Thymus (tissue), 11 donors: ENCODE results near the gene PLXNA4. TPM values are rescaled to one million over a fixed set of nuclear protein-coding genes. Genes with fewer than 3 reads are reported as not detected.
"Not testable (repeated sequence)": the region's sequence is repeated elsewhere in the genome, so short reads cannot be mapped to it uniquely, and the experiment has no call there.

Source experiments
- DNase-seq, 9 donors: peaks; one replicate each; pipeline ENCODE4 v3.0.0-alpha.2; 2013; ENCODE audit warnings: low spot score in 9 of 9, low read depth in 6 of 9, missing footprints in 1 of 9
- H3K27ac ChIP-seq, 2 donors: one replicate each; pipeline ENCODE4 v1.5.1; 2013; ENCODE audit warnings: control low read depth in 1 of 2, low read depth in 1 of 2, low read length in 1 of 2, mild to moderate bottlenecking in 1 of 2, moderate library complexity in 1 of 2
- H3K27me3 ChIP-seq, 2 donors: one replicate each; pipeline ENCODE4 v1.5.1; 2013; ENCODE audit warnings: low read length in 1 of 2; ENCODE audit not compliant: control insufficient read depth in 2 of 2, insufficient read depth in 1 of 2
- H3K36me3 ChIP-seq, 2 donors: one replicate each; pipeline ENCODE4 v1.5.1; 2013; ENCODE audit warnings: low read length in 1 of 2, mild to moderate bottlenecking in 1 of 2, moderate library complexity in 1 of 2; ENCODE audit not compliant: control insufficient read depth in 2 of 2, insufficient read depth in 2 of 2
- H3K4me1 ChIP-seq, 2 donors: one replicate each; pipeline ENCODE4 v1.5.1; 2013; ENCODE audit warnings: low read length in 2 of 2; ENCODE audit not compliant: control insufficient read depth in 2 of 2, insufficient read depth in 2 of 2
- H3K4me3 ChIP-seq, 2 donors: one replicate each; pipeline ENCODE4 v1.5.1; 2013; ENCODE audit warnings: low read length in 2 of 2, control low read depth in 1 of 2, mild to moderate bottlenecking in 1 of 2
- H3K9me3 ChIP-seq, 2 donors: one replicate each; pipeline ENCODE4 v1.5.1; 2013; ENCODE audit warnings: low read length in 1 of 2, mild to moderate bottlenecking in 1 of 2; ENCODE audit not compliant: control insufficient read depth in 2 of 2, insufficient read depth in 1 of 2
- WGBS: extraction: QIAGEN DNeasy Blood & Tissue Kit; methylation state at CpG from one replicate; pipeline ENCODE4 v1.1.7; 2013; 5-methylcytosine and 5-hydroxymethylcytosine counted together
- polyA plus RNA-seq: library from polyadenylated mRNA; stranded (reverse); fragments of 200-250 nt; gene quantifications from one replicate; pipeline ENCODE4 v1.2.3, GENCODE V29; 2013
- total RNA-seq: library from RNA; stranded (reverse); fragments of 120-200 nt; gene quantifications from one replicate; pipeline ENCODE4 v1.2.4, GENCODE V29; 2013
- donor health status: healthy.

The PLXNA4 gene
- total and polyA plus RNA-seq, 2 donors: 0.21 to 0.66 TPM

DNA sequence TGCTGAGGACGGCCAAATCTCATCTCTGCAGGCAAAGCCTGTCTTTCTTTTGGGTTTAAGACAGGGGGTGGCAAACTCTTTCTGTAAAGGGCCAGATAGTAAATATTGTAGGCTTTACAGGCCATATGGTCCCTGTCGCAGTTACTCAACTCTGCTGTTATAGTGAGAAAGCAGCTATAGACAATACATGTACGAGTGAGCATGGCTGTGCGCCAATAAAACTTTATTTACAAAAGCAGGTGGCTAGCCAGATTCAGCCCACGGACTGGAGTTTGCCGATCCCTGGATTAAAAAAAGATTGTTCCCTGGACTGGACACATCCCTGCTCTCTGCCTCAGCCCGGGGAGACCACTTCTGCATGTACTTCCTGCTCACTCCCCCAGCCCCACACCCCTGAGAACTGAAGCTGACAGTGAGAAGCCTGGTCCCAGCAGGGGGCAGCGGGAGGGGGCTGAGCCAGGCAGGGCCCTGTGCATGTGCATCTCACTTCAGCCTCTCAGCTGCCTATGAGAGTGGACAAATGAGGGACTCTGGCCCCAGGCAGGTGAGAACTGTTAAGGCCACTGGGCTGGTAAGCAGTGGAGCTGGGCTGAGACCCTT is 392.4 kb downstream of the PLXNA4 start:
- WGBS: 80% methylated on average over 8 of the region's 8 CpGs
- Histone ChIP-seq H3K4me1 (no peaks in the 10 kb centered on the region), H3K36me3 (no peaks in the 10 kb centered on the region), H3K9me3 (peaks cover 2 to 14% of the 10 kb centered on the region in 2 donors), H3K27me3 (no peaks in the 10 kb centered on the region), H3K27ac (no peak overlapping the region), H3K4me3 (no peak overlapping the region)
- no peak for DNase-seq

DNA sequence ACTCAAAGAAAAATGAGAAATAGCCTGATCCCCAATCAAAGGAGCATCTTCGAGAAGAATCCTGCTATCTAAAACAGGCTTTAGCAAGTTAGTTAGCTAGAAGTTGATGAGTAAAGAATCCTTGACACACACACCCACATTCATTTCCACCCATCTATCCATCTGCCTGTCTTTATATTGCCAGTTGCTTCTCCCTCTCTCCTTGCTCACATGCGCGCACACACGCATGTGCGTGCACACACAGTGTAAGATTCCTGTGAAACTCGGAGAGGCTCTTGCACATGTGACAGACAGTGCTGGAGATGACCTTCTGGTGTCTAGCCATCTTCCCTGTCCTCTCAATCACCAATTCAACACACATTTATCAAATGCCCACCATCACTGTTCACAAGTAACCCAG is 393.3 kb downstream of the PLXNA4 start:
- no peak for DNase-seq
- Histone ChIP-seq H3K4me1 (no peaks in the 10 kb centered on the region), H3K27me3 (no peaks in the 10 kb centered on the region), H3K9me3 (peaks cover 2 to 14% of the 10 kb centered on the region in 2 donors), H3K27ac (no peak overlapping the region), H3K36me3 (no peaks in the 10 kb centered on the region), H3K4me3 (no peak overlapping the region)
- 97% methylated on average over 6 of the region's 6 CpGs for WGBS

DNA sequence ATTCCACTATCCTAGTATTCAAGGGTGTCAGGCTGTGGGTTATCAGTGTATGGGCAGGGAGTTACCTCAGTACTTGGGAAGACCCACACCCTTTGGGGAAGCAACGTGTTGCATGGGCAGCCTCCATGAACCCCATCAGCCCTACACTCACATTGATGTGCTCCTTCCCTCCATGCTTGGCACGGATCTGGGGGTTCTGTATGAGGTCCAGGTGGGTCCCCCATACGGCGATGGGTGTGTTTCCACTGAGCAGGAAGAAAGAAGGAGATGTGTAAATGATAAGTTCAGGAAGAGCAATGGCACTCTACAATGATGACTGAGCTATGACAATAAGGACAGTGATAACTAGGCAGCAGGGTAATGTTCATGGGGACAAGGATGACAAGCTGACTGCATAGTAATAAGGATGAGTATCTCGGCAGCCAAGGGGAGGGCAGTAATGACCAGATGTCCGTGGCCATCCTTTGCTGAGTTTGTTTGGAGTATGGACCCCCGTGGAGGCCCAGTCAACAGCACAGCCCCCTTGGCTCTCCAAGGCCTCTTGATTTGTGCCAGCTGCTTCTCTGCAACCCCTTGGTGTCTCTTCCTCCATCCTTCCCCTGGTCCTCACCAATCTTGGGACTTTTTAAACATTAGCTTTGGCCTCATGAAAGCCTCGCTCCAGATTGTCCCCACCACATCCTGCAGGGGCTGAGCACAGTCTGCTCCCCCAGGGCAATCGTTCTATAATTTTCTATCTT is 394.2 kb downstream of the PLXNA4 start:
- H3K27ac ChIP-seq: no peak overlapping the region
- 88% methylated on average over 9 of the region's 9 CpGs for WGBS
- peaks cover 0 to 9% of the 10 kb centered on the region in 2 donors for H3K9me3 ChIP-seq
- no peaks in the 10 kb centered on the region for H3K36me3 ChIP-seq
- no peaks in the 10 kb centered on the region for H3K4me1 ChIP-seq
- DNase-seq: no peak
- no peak overlapping the region for H3K4me3 ChIP-seq
- H3K27me3 ChIP-seq: no peaks in the 10 kb centered on the region

DNA sequence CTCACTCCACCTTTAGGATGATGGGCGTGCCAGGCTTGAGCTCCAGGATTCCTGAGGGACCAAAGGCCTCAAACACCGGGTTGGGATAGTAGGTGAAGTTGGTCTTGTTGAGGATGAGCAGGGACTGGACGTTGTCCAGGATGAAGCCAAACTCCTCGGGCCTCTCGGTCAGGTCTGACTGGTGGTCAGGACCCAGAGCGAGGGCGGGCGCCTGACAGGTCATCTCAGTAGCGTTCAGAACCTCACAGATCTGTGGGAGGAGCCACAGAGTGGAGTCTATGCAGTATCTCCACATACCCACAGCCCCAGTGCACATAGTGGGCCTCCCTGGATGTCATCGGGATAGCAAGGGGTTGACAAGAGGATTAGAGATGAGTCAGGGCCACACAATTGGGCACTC is 394.9 kb downstream of the PLXNA4 start:
- H3K27ac ChIP-seq: no peak overlapping the region
- H3K4me1 ChIP-seq: no peaks in the 10 kb centered on the region
- no peaks in the 10 kb centered on the region for H3K27me3 ChIP-seq
- H3K36me3 ChIP-seq: no peaks in the 10 kb centered on the region
- no peak for DNase-seq
- WGBS: 90% methylated on average over 10 of the region's 10 CpGs
- H3K4me3 ChIP-seq: no peak overlapping the region
- peaks cover 0 to 9% of the 10 kb centered on the region in 2 donors for H3K9me3 ChIP-seq

DNA sequence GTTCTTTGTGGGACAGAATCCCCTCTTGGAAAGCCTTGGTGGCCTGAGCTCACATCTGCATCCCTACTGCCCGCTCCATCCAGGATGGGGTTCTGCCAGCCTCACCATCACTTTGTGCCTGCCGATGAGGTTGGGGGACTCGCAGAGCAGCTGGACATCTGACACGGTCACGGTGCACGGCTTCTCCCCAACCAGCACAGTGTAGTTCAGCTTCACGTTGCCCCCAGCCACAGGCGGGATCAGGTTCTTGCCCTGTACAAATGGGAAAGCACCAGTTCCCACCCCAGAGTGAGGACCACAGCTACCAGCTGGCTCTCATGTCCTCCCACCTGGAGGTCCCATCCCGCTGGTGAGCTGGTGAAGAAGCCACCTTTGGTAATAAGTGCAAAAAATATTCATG is 395.8 kb downstream of the PLXNA4 start:
- Histone ChIP-seq H3K9me3 (peaks cover 0 to 5% of the 10 kb centered on the region in 2 donors), H3K27me3 (no peaks in the 10 kb centered on the region), H3K4me1 (no peaks in the 10 kb centered on the region), H3K27ac (no peak overlapping the region), H3K36me3 (no peaks in the 10 kb centered on the region), H3K4me3 (no peak overlapping the region)
- DNase-seq: no peak
- WGBS: 92% methylated on average over 9 of the region's 9 CpGs

DNA sequence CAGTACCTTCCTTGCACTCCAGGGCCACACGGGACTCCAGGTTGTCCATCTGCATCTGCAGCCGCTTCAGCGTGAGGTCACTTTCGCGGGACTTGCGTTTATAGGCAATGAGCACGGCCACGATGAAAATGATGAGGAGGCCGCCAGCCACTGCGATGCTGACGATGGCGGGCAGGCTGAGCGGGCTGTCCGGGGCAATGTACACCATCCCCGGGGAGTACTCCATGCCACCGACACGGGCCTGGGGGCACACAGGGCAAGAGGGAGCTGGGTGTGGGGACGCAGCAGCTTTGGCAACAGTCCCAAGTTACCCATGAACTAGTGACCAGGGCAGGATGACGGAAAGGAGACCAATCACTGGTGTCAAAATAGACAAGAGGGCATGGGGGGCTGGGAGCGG is 396.6 kb downstream of the PLXNA4 start:
- 96% methylated on average over 20 of the region's 20 CpGs for WGBS
- no peak for DNase-seq
- no peaks in the 10 kb centered on the region for H3K27me3 ChIP-seq

DNA sequence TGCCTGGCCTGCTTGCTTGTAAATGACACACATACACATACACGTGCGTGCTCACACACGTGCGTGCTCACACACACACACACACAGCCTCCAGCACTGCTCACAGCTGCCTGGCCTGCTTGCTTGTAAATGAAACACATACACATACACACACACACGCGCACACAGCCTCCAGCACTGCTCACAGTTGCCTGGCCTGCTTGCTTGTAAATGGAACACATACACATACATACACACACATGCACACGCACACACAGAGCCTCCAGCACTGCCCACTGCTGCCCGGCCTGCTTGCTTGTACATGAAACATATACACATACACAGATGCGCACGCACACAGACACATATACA is 397.2 kb downstream of the PLXNA4 start:
- no peak for DNase-seq
- Histone ChIP-seq H3K9me3 (peaks cover 0 to 5% of the 10 kb centered on the region in 2 donors), H3K36me3 (no peaks in the 10 kb centered on the region), H3K4me1 (no peaks in the 10 kb centered on the region), H3K27ac (no peak overlapping the region), H3K27me3 (no peaks in the 10 kb centered on the region), H3K4me3 (no peak overlapping the region)
- 75% methylated on average over 10 of the region's 10 CpGs for WGBS

More for the DNA sequence above, 396.6 kb downstream of the PLXNA4 start:
- Histone ChIP-seq H3K4me3 (no peak overlapping the region), H3K36me3 (no peaks in the 10 kb centered on the region), H3K4me1 (no peaks in the 10 kb centered on the region), H3K27ac (no peak overlapping the region), H3K9me3 (peaks cover 0 to 5% of the 10 kb centered on the region in 2 donors)

DNA sequence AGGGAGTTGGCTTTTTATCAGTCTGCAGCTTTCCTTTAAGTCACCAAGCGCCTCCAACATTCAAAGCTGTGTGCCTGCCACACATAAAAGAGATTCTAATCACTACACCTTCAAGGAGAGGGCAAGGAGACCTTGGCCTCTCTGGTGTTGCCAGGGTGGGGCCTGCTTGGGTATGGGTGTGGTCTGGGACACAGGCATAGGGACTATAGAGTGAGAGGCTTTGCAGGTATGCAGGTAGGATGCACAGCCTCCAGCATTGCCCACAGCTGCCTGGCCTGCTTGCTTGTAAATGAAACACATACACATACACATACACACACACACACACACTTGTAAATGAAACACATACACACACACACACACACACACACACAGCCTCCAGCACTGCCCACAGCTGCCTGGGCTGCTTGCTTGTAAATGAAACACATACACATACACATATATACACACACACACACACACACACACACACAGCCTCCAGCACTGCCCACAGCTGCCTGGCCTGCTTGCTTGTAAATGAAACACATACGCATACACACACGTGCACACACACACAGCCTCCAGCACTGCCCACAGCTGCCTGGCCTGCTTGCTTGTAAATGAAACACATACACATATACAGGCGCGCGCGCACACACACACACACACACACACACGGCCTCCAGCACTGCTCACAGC is 397.7 kb downstream of the PLXNA4 start:
- H3K27me3 ChIP-seq, DNase-seq, H3K4me1 ChIP-seq, H3K27ac ChIP-seq, H3K36me3 ChIP-seq, H3K9me3 ChIP-seq, H3K4me3 ChIP-seq: not testable (repeated sequence)
- WGBS: 68% methylated on average over 8 of the region's 8 CpGs

DNA sequence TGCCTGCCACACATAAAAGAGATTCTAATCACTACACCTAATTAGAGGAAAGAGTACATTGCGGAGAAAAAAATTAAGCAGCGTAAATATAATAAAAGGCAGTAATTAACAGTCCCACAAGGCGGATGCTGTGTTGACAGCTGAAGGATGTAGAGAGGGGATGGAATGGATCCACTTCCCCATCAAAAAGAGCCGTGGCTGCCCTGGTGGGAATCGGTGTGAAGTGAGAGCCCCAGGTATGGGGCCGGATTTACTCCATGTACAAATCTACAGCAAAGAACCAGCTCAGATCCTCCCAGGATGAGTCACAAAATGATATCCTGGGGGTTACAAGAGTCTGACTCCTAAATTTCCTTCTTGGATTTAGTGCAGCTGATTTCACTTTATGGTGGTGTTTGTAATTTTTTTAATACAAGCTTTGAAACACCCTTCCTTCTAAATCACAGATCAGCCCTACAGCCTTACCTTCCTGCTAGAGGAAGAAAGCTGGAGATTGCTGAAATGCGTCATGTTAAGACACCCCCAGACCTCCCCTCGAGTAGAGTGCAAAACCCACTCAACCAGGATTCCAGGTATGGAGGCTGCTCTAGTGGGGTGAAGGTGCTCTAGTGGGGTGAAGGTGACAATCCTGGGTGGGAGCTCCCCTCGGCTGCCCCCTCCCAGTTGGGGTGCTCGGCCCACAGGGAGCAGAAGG is 398.4 kb downstream of the PLXNA4 start:
- Histone ChIP-seq H3K4me3 (no peak overlapping the region), H3K9me3 (peaks cover 0 to 5% of the 10 kb centered on the region in 2 donors), H3K27ac (no peak overlapping the region), H3K36me3 (no peaks in the 10 kb centered on the region), H3K27me3 (no peaks in the 10 kb centered on the region), H3K4me1 (no peaks in the 10 kb centered on the region)
- DNase-seq: no peak
- 87% methylated on average over 10 of the region's 10 CpGs for WGBS
